ENCODE data around the gene MED13L. TPM values are rescaled to one million over a fixed set of nuclear protein-coding genes. Genes with fewer than 3 reads are reported as not detected.

MED13L gene
- total and polyA plus RNA-seq, 2 donors (not counting 3 experiments of a cell fraction or from before 2014, with no cell fraction given): 27.4 to 93.6 TPM

GRCh38 chr12:116053479-116054200 is 223.9 kb downstream of the MED13L start:
- BruUV-seq (replicated peaks): no TSS peak
- H3K79me2 ChIP-seq (ENCODE audit: control insufficient read depth, insufficient read depth, low read length): peaks cover 31% of the 10 kb centered on the region
- H3K4me3 ChIP-seq (replicated peaks in 1 of 3; ENCODE audit: insufficient read depth in 1 of 3, low read depth in 1 of 3, low read length in 3 of 3): no peak overlapping the region
- no peaks in the 10 kb centered on the region for H3K27me3 ChIP-seq (ENCODE audit: control insufficient read depth in 2 of 2, insufficient read depth in 2 of 2, low read length in 2 of 2)
- dilution Hi-C loops (cut with MboI; ENCODE audit: extremely low pct_ligation_motif_present, low sequenced_read_pairs) (no loop called here), intact Hi-C loops (cut with micrococcal nuclease) (no loop called here)
- H3K9me3 ChIP-seq (replicated peaks; ENCODE audit: control insufficient read depth, insufficient read depth, low read length): no peaks in the 10 kb centered on the region
- H3K9ac ChIP-seq (replicated peaks; ENCODE audit: extremely low read depth, insufficient read depth, low read length): no peak overlapping the region
- H3K4me2 ChIP-seq (ENCODE audit: insufficient read depth, low read length): no peak overlapping the region
- peak; percentile 31 for DNase-seq (ENCODE audit: low read depth, low spot score)
- no peak overlapping the region for H3K27ac ChIP-seq (ENCODE audit: insufficient read depth, low read depth, low read length)
- H3K9me1 ChIP-seq (replicated peaks; ENCODE audit: control insufficient read depth, extremely low read depth, insufficient read depth, low read length): no peaks in the 10 kb centered on the region
- ChIA-PET CTCF (interaction anchor here (0.9 to 1.8 kb wide), 4 partner anchors 9 to 38 kb away, joined by 3 to 7 read pairs (median 6); no protein-coding TSS in a partner anchor), POLR2A (no interaction called here)
- FAIRE-seq: peak; percentile 4
- TF ChIP-seq GATA2 (IDR thresholded peaks at IDR 0.05; ENCODE audit: insufficient read depth, insufficient read length, low read depth, low read length) (no peak), MYC (IDR thresholded peaks at IDR 0.05; ENCODE audit: low read depth, low read length) (no peak), FOS (IDR thresholded peaks at IDR 0.05; ENCODE audit: borderline replicate concordance, insufficient read depth, low read length) (no peak), CTCF (IDR thresholded peaks at IDR 0.05; ENCODE audit: extremely low read depth in 1 of 2, insufficient read depth in 1 of 2, low read depth in 1 of 2, low read length in 2 of 2) (no peak), JUN (IDR thresholded peaks at IDR 0.05; ENCODE audit: borderline replicate concordance, insufficient read depth, insufficient read length, low read depth) (no peak), MAX (IDR thresholded peaks at IDR 0.05; ENCODE audit: insufficient read depth, insufficient read length) (no peak), POLR2A (IDR thresholded peaks at IDR 0.05; ENCODE audit: low read depth, low read length) (no peak), EZH2 (IDR thresholded peaks at IDR 0.05; ENCODE audit: borderline replicate concordance, low read depth, low read length, severe bottlenecking) (no peak), POLR2AphosphoS5 (IDR thresholded peaks at IDR 0.05; ENCODE audit: insufficient read depth, low read depth, low read length) (no peak)
- peaks cover 8% of the 10 kb centered on the region for H4K20me1 ChIP-seq (replicated peaks; ENCODE audit: control insufficient read depth, extremely low read depth, insufficient read depth, low read length)
- peaks cover 2% of the 10 kb centered on the region for H3K4me1 ChIP-seq (ENCODE audit: control insufficient read depth, extremely low read depth, insufficient read depth, low read length)
- H3K36me3 ChIP-seq (ENCODE audit: control insufficient read depth in 2 of 2, extremely low read depth in 1 of 2, insufficient read depth in 2 of 2, low read length in 2 of 2): no peaks in the 10 kb centered on the region
- H2AFZ ChIP-seq (ENCODE audit: low read depth, low read length): no peak overlapping the region
